Camera-type eye (tissue), 1 donor: ENCODE results near the gene B3GNT8. TPM values are rescaled to one million over a fixed set of nuclear protein-coding genes. Genes with fewer than 3 reads are reported as not detected.

Experiments
- total RNA-seq: library from RNA; depleted of rRNA; stranded (reverse); fragments of >200 nt; gene quantifications from one replicate; pipeline ENCODE4 v1.2.3, GENCODE V29; 2014

B3GNT8 gene
- total RNA-seq, result 1.9 TPM

GRCh38 chr19:41426952-41427646 is at the start of gene B3GNT8:
Gene B3GNT8, minus strand, starts transcription at chr19:41427374. Its CDS starts 596 bp downstream, at chr19:41426778.

GRCh38 chr19:41442473-41443355 is 15.5 kb upstream of the B3GNT8 start, which contains the start of gene ERICH4:
Gene ERICH4, plus strand, starts transcription at chr19:41443156. Its CDS starts 14 bp downstream, at chr19:41443170.

GRCh38 chr19:41439441-41440222 is 12.5 kb upstream of the B3GNT8 start, which contains the start of gene DMAC2:
Gene DMAC2, minus strand, starts transcription at chr19:41439912. Its CDS starts 13 bp downstream, at chr19:41439899.

GRCh38 chr19:41397086-41398049 is 29.8 kb downstream of the B3GNT8 start, which contains the start of the genes BCKDHA and EXOSC5:
Gene BCKDHA, plus strand, starts transcription at chr19:41397818. Its CDS starts 10 bp downstream, at chr19:41397828.
Gene EXOSC5, minus strand, starts transcription at chr19:41397359. Its CDS starts 31 bp downstream, at chr19:41397328.

GRCh38 chr19:41376241-41376997 is 50.8 kb downstream of the B3GNT8 start, which contains the start of gene TMEM91:
Gene TMEM91, plus strand, starts transcription at chr19:41376533. Its CDS starts 1,777 bp downstream, at chr19:41378310.

Other genes starting within 250 kb of the B3GNT8 start
- 1.5 TPM for gene CYP2S1, start 234.2 kb downstream of the B3GNT8 start, total RNA-seq
- 46.5 TPM for gene AXL, start 208.2 kb downstream of the B3GNT8 start, total RNA-seq
- gene HNRNPUL1, start 163.0 kb downstream of the B3GNT8 start, total RNA-seq, result 172 TPM
- gene CCDC97, start 117.2 kb downstream of the B3GNT8 start, total RNA-seq, result 17.5 TPM
- gene TGFB1, start 73.5 kb downstream of the B3GNT8 start, total RNA-seq, result 15.0 TPM
- 8.9 TPM for gene B9D2, start 63.2 kb downstream of the B3GNT8 start, total RNA-seq
- 43.9 TPM for gene TMEM91, start 50.8 kb downstream of the B3GNT8 start, total RNA-seq
- gene EXOSC5, start 30.0 kb downstream of the B3GNT8 start, total RNA-seq, result 7.3 TPM
- 60.0 TPM for gene BCKDHA, start 29.6 kb downstream of the B3GNT8 start, total RNA-seq
- gene DMAC2, start 12.5 kb upstream of the B3GNT8 start, total RNA-seq, result 26.0 TPM
- not detected for gene ERICH4, start 15.8 kb upstream of the B3GNT8 start, total RNA-seq
- gene CEACAM21, start 148.8 kb upstream of the B3GNT8 start, total RNA-seq, result 2.1 TPM
- 0.44 TPM for gene CEACAM4, start 199.7 kb upstream of the B3GNT8 start, total RNA-seq